Stimulated activated CD4-positive, alpha-beta T cell treated with anti-CD3 and anti-CD28 coated beads, Interleukin-12 subunit alpha, Interleukin-12 subunit beta, amount 100 ng/mL, for 24 hours (primary cell): ENCODE data around the gene IL23A.

ENCODE experiments used
- DNase-seq, 2 experiments: peaks; one replicate each; pipeline ENCODE4 v3.0.0-alpha.2; 2020; ENCODE audit warnings: low read depth in 2 of 2

Gene IL23A

DNA sequence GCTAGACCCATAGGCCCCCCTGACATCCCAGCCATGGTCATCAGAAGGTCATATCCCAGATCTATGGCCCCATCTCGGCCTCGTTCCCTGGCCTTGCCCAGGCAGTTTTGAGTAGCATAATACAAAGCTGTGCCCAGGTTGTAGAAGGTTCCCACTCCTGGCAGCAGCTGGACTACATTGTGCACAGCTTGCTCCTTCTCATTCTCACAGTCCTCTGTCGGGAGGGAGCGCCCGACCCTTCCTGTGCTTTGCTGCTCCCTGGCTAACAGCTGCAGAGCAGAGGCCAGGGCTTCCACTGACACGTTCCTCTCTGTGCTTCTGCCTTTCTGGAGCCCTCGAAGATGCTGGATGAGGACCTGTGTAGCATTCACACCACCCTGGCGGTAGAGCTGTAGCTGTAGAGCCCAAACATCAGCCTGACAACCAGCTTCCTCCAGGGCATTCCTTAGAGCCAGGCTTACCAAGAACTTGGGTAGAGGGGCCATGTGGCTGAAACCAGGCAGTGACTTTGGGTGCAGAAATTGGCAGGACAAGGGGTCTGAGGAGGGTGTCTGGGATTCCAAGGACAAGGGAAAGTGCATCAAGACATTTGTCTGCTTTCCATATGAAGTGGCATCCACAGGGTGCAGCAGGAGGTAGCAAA lies 22.9 kb downstream of the IL23A start:
- DNase-seq, result no peak

DNA sequence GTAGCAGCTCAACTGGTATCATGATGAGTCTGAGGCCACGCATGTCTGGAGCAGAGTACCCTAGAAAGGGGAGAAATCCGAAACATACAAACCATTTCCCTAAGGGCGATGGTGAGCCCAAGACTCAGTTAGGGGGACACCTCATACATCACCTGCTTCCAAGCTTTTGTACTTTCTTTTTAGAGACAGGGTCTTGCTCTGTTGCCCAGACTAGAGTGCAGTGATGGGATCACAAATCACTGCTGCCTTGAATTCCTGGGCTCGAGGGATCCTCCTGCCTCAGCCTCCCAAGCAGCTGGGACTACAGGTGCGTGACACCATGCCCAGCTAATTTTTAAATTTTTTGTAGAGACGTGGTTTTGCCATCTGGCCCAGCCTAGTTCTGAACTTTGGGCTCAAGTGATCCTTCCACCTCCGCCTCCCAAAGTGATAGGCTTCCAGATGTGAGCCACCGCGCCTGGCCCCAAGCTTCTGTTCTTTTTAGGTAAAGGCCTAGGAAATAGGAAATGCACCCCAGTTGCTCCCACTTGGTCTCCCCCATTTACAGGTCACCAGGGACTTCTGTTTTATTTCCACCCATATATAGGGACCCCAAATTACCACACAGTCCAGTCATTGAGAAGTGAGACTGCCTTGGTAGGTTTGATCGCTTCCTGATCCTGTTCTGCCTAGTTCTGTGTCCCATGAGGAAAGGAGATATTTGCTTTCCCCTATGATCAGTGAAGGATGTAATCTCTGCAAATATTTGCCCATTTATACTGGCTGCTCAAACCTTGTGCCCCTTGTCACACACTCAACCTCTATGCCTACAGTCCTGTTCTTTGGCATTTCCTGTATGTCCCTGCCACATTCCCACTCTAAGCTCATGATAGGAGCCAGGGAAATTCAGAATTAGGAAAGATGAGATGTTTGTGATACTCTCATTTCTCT lies 23.7 kb downstream of the IL23A start, which contains the start of gene APOF:
Gene APOF, minus strand, starts transcription at position 728 of the 930 bp plus-strand sequence. Its CDS starts 112 bp downstream, at position 616.
- no peak for DNase-seq

DNA sequence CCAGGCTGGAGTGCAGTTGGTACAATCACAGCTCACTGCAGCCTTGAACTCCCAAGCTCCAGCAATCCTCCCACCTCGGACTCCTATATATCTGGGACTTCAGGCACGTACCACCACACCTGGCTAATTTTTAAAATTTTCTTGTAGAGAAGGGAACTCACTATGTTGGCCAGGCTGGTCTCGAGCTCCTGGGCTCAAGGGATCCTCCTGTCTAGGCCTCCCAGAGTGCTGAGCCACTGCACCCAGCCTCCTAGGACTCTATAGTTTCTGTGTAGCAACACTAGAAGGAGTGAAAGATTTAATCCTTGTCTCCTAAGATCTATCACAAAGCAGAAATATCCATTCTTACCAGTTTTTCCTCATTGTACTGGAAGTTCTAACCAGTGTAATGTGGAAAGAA lies 28.3 kb downstream of the IL23A start:
- no peak for DNase-seq

DNA sequence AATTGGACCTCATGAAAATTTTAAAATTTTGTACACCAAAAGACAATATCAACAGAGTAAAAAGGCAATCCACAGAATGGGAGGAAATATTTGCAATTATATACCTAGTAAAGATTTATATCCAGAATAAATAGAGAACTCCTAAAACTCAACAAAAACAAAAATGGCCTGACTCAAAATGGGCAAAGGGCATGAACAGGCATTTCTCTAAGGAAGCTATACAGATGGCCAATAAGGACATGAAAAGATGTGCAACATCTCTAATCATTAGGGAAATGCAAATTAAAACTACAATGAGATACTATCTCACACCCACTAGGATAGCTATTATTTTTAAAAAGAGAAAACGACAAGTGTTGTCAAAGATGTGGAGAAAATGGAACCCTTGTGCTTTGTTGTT lies 34.8 kb downstream of the IL23A start:
- DNase-seq, result no peak

DNA sequence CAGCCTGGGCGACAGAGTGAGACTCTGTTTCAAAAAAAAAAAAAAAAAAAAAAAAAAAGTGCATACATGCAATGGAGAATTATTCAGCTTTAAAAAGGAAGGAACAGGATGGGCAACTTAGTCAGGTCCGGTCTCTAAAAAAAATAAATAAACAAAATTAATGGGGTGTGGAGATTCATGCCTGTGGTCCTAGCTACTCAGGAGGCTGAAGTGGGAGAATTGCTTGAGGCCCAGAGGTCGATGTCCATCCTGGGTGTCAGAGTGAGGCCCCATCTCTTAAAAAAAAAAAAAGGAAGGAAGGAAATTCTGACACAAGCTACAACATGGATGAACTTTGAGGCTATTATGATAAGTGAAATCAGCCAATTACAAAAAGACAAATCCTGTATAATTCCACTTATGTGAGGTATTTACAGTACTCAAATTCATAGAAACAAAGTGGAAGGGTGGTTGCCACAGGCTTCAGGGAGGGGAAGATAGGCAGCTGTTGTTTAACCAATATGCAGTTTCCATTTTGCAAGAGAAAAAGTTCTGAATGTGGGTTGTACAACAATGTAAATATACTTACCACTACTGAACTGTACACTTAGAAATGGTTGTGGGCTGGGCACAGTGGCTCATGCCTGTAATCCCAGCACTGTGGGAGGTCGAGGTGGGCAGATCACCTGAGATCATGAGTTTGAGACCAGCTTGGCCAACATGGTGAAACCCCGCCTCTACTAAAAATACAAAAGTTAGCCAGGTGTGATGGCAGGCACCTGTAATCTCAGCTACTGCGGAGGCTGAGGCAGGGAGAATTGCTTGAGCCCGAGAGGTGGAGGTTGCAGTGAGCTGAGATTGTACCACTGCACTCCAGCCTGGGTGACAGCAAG lies 36.3 kb downstream of the IL23A start:
- DNase-seq, result no peak

DNA sequence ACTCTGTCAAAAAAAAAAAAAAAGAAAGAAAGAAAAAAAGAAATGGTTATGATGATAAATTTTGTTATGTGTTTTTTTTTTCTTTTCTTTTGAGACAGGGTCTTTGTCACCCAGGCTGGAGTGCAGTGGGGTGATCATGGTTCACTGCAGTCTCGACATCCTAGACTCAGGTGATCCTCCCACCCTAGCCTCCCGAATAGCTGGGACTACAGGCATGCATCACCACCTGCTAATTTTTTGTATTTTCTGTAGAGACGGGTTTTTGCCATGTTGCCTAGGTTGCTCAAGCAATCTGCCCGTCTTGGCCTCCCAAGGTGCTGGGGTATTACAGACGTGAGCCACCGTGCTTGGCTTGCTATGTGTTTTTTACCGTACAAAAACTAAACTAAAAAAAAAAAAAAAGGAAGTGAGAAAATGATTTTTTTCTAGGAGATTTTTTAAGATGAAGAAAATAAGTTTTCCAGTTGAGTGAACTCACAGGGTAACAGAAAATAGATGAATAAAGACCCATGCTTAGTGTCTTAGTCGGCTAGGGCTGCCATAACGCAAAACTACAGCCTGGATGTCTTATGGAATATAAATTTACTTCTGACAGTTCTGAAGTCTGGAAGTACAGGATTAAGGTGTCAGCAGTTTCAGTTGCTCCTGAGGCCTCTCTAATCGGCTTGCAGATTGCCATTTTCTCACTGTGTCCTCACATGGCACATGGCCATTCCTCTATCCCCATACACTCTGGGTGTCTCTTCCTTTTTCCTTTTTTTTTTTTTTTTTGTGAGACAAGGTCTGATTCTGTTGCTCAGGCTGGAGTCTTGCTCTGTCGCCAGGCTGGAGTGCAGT lies 37.1 kb downstream of the IL23A start:
- no peak for DNase-seq

DNA sequence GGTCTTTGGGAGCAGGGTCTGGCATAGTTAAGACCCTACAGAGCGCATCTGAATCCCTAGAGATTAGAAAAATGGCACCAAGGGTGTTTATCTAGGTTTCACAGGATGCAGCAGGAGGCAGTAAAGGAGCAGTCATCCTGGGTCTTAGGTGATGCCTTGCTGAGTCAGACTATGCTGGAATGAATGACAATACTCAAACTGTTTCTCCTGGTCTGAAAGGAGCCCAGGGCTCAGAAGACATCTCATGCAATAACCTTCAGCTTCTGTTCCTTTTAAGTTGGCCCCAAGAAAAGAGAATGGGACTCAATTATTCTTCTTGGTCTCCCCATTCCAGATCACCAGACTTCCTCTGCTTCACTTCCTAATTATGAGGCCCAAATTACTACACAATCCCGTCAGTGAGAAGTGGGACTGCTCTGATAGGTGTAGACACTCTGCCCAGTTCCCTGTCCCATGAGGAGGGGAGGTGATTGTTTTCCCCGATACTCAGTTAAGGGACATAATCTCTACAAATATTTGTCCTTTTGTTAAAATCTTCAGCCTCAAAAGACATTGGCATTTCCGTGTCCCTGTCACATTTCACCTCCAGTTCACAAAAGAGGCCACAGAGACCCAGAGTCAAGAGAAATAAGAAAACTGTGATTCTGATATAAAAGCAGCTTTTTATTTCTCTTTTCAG lies 38.8 kb downstream of the IL23A start:
- no peak for DNase-seq

DNA sequence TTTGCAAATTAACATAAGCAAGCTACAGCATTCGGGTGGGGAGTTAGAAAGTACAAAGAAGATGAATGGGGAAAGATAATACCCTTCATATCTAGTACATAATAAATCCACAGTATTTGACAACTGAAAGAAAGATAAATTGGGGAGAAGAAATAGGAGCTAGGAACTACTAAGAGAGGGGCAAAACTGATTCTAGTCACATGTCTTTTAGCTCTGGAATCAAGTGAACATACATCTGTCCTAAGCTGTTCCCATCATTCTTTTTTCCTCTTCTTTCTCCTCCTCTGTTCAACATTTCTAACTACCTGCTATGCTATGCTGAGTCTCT lies 39.3 kb downstream of the IL23A start:
- DNase-seq, result no peak

DNA sequence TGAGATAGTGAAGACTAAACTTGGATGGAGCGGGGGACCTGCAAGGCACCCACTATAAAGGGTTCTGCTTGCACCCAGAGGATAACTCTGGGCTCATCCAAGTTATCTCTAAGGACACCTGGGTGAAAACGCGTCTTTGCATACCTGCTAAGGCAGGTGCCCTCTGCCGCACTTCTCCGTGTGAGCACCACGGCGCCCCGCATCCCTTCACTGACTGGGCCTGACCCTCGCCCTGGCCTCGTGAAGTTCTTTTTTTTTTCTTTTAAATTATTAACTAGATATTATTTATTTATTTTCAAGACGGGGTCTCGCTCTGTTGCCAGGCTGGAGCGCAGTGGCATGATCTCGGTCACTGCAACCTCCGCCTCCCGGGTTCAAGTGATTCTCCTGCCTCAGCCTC lies 43.9 kb downstream of the IL23A start:
- no peak for DNase-seq

DNA sequence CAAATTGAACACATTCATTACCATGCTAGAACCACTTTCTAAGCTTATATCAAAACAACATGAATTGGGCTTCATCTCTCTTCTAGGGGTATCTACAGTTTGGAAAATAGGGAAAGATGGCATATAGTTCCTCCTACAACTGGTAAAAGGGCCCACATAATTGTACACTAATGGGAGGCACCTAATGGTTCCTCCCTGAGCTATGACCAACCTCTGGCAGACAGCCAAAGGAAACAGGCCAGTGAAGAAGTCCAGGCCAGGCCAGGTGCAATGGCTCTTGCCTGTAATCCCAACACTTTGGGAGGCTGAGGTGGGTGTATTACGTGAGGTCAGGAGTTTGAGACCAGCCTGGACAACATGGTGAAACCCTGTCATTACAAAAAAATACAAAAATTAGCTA lies 47.2 kb downstream of the IL23A start:
- no peak for DNase-seq

DNA sequence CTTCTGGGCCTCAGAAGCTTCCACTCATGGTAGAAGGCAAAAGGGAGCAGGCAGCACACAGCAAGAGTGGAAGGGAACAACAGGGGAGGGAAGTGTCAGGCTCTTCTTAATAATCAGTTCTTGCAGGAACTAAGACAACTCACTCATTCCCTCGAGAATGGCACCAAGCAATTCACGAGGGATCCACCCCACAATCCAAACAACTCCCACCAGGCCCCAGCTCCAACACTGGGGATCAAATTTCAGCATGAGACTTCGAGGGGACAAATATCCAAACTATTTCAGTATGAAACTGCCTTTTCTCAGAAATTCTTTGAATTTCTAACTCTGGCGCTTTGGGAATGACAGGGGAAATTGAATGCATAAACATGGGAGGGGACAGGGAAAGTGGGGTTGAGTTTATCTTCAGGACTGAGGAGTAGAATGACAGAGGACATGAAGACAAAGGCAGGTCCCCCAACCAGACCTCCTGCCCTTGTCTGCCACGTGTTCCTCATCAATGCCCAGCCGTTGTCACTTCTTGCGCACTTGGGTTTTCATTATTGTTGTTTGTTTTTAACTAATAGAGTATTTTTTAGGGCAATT lies 48.6 kb downstream of the IL23A start:
- DNase-seq, result no peak

DNA sequence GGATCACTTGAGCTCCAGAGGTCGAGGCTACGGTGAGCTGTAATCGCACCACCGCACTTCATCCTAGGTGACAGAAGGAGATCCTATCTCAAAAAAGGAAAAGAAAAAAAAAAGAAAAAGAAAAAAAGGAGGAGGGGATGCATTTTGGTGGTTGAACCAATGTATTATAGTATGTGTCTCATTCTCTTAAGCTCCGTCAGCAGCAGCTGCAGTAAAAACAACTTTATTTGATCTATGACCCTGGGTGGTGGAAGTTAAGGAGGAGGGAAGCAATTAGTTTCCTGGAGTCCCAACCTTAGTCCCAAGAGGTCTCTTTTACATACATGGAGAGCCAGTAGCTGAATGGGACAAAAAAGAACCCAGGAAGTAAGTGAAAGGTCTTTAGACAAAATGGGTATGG lies 50.7 kb downstream of the IL23A start:
- no peak for DNase-seq
